GM15510 (cell line): ENCODE results near the gene TFDP1.

Experiments used
- POLR2A ChIP-seq: IDR thresholded peaks from 3 replicates; pipeline ENCODE4 v1.6.1; 2011; ENCODE audit warnings: borderline replicate concordance; ENCODE audit not compliant: insufficient read length; ENCODE audit errors: extremely low read depth

TFDP1 gene

GRCh38 chr13:113545931-113546516 is 38.5 kb upstream of the TFDP1 start:
- no peak for TF ChIP-seq POLR2A

GRCh38 chr13:113546571-113547237 is 37.8 kb upstream of the TFDP1 start:
- TF ChIP-seq POLR2A = no peak

- TF ChIP-seq POLR2A = no peak
These were observed 37.1 kb upstream of the TFDP1 start for GRCh38 chr13:113547238-113547971.

- TF ChIP-seq POLR2A = no peak
These were observed 36.3 kb upstream of the TFDP1 start for GRCh38 chr13:113548171-113548641.

GRCh38 chr13:113548778-113549621 is 35.6 kb upstream of the TFDP1 start:
- no peak for TF ChIP-seq POLR2A

DNA sequence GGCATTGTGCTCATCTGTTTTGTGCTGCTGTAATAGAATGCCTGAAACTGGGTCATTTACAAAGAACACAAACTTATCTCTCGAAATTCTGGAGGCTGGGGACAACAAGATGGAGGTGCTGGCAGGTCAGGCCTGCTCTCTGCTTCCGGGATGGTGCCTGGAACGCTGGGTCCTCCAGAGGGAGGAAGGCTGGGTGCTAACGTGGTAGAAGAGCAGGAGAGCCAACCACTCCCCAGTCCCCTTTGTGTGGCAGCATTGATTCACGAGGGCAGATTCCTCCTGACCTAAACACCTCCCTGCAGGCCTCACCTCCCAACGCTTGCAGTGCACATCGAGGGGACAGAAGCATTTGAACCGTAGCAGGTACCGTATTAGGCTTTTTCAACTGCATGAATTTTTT is 34.1 kb upstream of the TFDP1 start:
- no peak for TF ChIP-seq POLR2A

DNA sequence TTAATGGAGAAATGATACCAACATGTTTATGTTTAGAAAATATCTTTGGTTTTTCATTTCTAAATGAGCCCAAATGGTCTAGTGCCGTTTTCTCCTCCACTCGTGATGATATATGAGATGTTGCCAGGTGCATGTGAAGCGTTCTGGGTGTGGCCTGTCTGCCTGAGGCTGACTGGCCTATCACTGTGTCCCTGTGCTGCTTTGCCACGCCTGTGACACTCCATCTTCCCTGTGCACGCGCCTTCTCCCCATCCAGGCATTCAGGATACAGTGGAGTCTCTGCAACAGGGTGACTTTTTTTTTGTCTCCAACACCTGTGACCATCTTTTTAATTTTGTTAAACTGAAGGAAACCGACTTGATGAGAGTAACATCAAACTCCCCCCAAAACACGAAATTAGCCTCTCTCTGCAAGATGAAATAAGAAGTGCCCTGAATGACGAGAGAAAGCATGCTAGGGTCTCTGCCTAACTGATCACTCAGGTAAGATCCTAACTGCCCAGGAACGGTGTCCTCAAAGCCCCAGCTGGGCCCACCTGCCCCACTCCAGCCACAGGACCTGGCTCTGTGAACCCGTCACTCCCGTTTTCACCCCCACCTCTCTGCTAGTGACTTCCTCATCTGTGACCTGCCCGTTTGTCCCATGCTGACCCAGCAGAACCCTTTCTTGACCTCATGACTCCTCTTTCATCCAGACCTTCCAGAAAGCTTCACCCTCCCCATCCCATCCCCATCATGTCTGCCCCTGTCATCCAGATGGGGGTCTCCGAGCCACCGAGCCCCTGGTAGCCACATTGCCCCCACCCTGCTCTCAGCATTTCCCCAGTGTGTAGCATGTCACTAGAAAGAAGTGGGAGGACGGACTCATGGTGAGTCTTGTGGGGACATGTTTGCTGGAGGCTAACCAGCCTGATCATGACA is 33.2 kb upstream of the TFDP1 start:
- TF ChIP-seq POLR2A = no peak

DNA sequence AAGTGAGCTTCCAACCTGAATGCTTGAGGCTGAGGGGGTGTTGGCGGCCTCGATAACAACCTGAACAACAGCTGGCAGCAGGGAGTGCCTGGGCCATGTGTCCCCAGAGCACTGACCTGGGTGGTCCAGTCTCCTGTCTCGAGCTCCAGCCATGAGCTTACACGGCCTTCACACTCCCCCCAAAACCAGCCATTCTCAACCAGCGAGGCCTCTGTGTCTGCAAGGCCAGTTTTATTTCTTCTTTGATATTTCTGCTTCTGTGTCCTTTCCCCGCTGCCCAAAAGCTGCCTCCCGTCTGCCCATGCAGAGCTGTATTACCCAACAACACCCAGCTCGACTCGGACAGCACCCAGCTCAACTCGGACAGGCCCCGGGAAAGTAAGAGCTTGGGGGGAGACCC is 32.5 kb upstream of the TFDP1 start:
- TF ChIP-seq POLR2A = no peak

DNA sequence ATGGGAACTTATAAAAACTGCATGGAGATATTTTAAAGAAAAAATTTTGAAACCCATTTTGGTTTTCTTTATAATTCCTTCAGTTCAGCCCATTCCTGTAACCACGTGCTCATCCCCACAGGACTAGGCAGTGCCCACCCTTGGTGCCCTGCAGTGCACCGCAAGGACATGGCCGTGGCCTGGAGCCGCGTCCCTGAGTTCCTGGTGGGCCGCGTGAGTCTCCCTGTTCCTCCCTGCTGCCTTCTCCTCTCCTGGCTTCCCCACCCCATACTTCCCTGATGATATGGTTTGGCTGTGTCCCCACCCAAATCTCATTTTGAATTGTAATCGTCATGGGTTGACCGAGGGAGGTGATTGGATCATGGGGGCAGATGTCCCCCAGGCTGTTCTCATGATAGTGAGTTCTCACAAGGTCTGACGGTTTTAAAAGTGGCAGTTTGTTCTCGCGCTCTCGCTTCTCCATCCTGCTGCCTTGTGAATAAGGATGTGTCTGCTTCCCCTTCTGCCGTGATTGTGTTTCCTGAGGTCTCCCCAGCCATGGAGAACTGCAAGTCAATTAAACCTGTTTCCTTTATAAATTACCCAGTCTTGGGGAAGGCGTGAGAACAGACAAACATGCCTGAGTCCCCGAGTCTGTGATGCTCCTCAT is 31.6 kb upstream of the TFDP1 start:
- TF ChIP-seq POLR2A = no peak

DNA sequence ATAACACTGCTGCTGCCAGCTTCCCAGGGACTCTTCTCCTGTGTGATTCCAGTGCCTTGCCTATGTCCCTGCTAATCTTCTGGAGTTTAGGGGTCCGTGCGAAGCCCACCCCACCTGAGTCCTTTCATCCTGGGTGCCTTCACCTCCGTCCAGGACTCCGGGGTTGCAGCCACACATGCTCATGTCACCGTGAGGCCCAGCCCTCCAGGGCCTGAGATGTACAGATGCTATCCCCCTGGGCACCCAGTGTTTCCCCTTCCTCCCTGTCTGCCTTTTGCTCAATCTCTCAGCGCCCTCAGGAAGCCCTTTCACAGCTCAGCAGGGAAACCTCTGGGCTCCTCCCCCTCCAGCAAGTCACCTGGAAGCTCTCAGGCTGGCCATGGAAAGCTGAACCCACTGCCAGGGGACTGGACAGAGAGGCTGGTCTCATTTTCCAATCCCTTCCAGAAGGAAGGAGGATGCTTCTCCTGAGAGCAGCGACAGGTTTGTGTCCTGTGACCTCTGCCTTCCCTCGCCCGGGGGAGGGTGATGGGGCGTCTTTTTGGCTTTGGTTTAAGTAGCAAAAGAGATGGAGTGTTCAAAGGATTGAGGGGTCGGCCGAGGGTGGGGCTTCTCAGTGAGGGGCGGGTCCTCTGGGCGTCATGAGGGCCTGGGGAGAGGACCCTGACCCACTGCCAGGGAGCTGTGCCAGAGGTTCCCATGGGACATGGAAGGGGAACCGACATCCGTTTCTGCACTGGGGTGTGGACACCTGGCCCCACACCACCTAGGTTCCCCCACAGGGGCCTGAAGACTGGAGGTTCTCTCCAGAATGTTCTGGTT is 30.8 kb upstream of the TFDP1 start:
- no peak for TF ChIP-seq POLR2A

GRCh38 chr13:113554333-113554700 is 30.2 kb upstream of the TFDP1 start:
- TF ChIP-seq POLR2A = no peak

- TF ChIP-seq POLR2A = no peak
These were observed 29.4 kb upstream of the TFDP1 start for GRCh38 chr13:113555141-113555540.

GRCh38 chr13:113557013-113557412 is 27.5 kb upstream of the TFDP1 start:
- no peak for TF ChIP-seq POLR2A
